Neural crest cell (in vitro differentiated cells): ENCODE results near the gene TROAP. TPM values are rescaled to one million over a fixed set of nuclear protein-coding genes. Genes with fewer than 3 reads are reported as not detected.
"Not testable (repeated sequence)": the region's sequence is repeated elsewhere in the genome, so short reads cannot be mapped to it uniquely, and the experiment has no call there.

ENCODE experiments used
- DNase-seq: peaks from one replicate; pipeline ENCODE4 v3.0.0; 2021; ENCODE audit warnings: low read depth, mixed read lengths, low spot score
- H3K27ac Mint-ChIP-seq: one replicate; pipeline ENCODE4 v1.8.0; 2021; ENCODE audit warnings: mild to moderate bottlenecking, mixed read lengths; ENCODE audit not compliant: unreplicated experiment
- H3K27me3 Mint-ChIP-seq: 2 replicates; pipeline ENCODE4 v1.8.0; 2021; ENCODE audit warnings: low read depth, mild to moderate bottlenecking, mixed read lengths
- H3K36me3 Mint-ChIP-seq: 2 replicates; pipeline ENCODE4 v1.8.0; 2021; ENCODE audit warnings: low read depth, mild to moderate bottlenecking, mixed read lengths
- H3K4me1 Mint-ChIP-seq: 2 replicates; pipeline ENCODE4 v1.8.0; 2021; ENCODE audit warnings: mixed read lengths
- H3K4me3 Mint-ChIP-seq: one replicate; pipeline ENCODE4 v1.8.0; 2021; ENCODE audit warnings: mild to moderate bottlenecking, mixed read lengths
- H3K9me3 Mint-ChIP-seq: 2 replicates; pipeline ENCODE4 v1.8.0; 2021; ENCODE audit warnings: mixed read lengths
- CTCF ChIP-seq: fragments of 200-600 bp; sonication (generic); conservative IDR thresholded peaks from 2 replicates; pipeline ENCODE4 v1.5.0; 2021; ENCODE audit warnings: antibody characterized with exemption, mild to moderate bottlenecking
- total RNA-seq: library from RNA; stranded (reverse); gene quantifications from 2 replicates; pipeline ENCODE4 v1.2.1, GENCODE V29; 2021

TROAP gene
- total RNA-seq, 1 donor from 2014 or later, result 91.2 TPM

GRCh38 chr12:49277466-49277865 lies 45.6 kb upstream of the TROAP start:
- Mint-ChIP-seq H3K27me3 (peaks cover 3% of the 10 kb centered on the region), H3K4me3 (no peak overlapping the region), H3K36me3 (peaks cover 5% of the 10 kb centered on the region), H3K4me1 (peaks cover 30% of the 10 kb centered on the region), H3K9me3 (no peaks in the 10 kb centered on the region), H3K27ac (no peak overlapping the region)
- DNase-seq, result no peak
- no peak for TF ChIP-seq CTCF

GRCh38 chr12:49279706-49280159 lies 43.3 kb upstream of the TROAP start:
- peaks cover 32% of the 10 kb centered on the region for H3K4me1 Mint-ChIP-seq
- H3K27ac Mint-ChIP-seq, result peak overlapping the region; percentile 74
- no peaks in the 10 kb centered on the region for H3K36me3 Mint-ChIP-seq
- H3K4me3 Mint-ChIP-seq, result no peak overlapping the region
- no peak for TF ChIP-seq CTCF
- H3K9me3 Mint-ChIP-seq, result no peaks in the 10 kb centered on the region
- H3K27me3 Mint-ChIP-seq, result peaks cover 3% of the 10 kb centered on the region
- DNase-seq, result no peak

GRCh38 chr12:49280545-49280944 lies 42.5 kb upstream of the TROAP start:
- not testable (repeated sequence) for H3K4me3 Mint-ChIP-seq, H3K9me3 Mint-ChIP-seq, H3K27ac Mint-ChIP-seq, H3K36me3 Mint-ChIP-seq, DNase-seq, H3K27me3 Mint-ChIP-seq
- H3K4me1 Mint-ChIP-seq, result peaks cover 32% of the 10 kb centered on the region

GRCh38 chr12:49282302-49282701 lies 40.8 kb upstream of the TROAP start:
- Mint-ChIP-seq H3K27ac (no peak overlapping the region), H3K4me3 (peak overlapping the region; percentile 9), H3K9me3 (no peaks in the 10 kb centered on the region), H3K36me3 (no peaks in the 10 kb centered on the region), H3K4me1 (peaks cover 23% of the 10 kb centered on the region), H3K27me3 (peaks cover 5% of the 10 kb centered on the region)
- no peak for TF ChIP-seq CTCF
- DNase-seq, result no peak

GRCh38 chr12:49282740-49283375 lies 40.2 kb upstream of the TROAP start:
- not testable (repeated sequence) for H3K9me3 Mint-ChIP-seq, H3K27ac Mint-ChIP-seq, DNase-seq, H3K27me3 Mint-ChIP-seq, H3K36me3 Mint-ChIP-seq
- peak overlapping the region; percentile 9 for H3K4me3 Mint-ChIP-seq
- H3K4me1 Mint-ChIP-seq, result peaks cover 23% of the 10 kb centered on the region

- DNase-seq, result no peak
- no peaks in the 10 kb centered on the region for H3K9me3 Mint-ChIP-seq
- peaks cover 15% of the 10 kb centered on the region for H3K27me3 Mint-ChIP-seq
- H3K27ac Mint-ChIP-seq, result no peak overlapping the region
- no peak for TF ChIP-seq CTCF
- H3K4me1 Mint-ChIP-seq, result peaks cover 28% of the 10 kb centered on the region
- H3K36me3 Mint-ChIP-seq, result no peaks in the 10 kb centered on the region
- H3K4me3 Mint-ChIP-seq, result no peak overlapping the region
These were observed 39.3 kb upstream of the TROAP start for GRCh38 chr12:49283541-49284429.
